HG02870 (cell line): Measurements from ENCODE around the gene SCAF11.
"Not testable (repeated sequence)": the region's sequence is repeated elsewhere in the genome, so short reads cannot be mapped to it uniquely, and the experiment has no call there.

Experiments used
- ATAC-seq: cut with Tn5 transposase; IDR thresholded peaks from one replicate; pipeline ENCODE4 v1.9.1; 2021; ENCODE audit warnings: mild to moderate bottlenecking, moderate library complexity; ENCODE audit not compliant: unreplicated experiment

SCAF11 gene, protein sequence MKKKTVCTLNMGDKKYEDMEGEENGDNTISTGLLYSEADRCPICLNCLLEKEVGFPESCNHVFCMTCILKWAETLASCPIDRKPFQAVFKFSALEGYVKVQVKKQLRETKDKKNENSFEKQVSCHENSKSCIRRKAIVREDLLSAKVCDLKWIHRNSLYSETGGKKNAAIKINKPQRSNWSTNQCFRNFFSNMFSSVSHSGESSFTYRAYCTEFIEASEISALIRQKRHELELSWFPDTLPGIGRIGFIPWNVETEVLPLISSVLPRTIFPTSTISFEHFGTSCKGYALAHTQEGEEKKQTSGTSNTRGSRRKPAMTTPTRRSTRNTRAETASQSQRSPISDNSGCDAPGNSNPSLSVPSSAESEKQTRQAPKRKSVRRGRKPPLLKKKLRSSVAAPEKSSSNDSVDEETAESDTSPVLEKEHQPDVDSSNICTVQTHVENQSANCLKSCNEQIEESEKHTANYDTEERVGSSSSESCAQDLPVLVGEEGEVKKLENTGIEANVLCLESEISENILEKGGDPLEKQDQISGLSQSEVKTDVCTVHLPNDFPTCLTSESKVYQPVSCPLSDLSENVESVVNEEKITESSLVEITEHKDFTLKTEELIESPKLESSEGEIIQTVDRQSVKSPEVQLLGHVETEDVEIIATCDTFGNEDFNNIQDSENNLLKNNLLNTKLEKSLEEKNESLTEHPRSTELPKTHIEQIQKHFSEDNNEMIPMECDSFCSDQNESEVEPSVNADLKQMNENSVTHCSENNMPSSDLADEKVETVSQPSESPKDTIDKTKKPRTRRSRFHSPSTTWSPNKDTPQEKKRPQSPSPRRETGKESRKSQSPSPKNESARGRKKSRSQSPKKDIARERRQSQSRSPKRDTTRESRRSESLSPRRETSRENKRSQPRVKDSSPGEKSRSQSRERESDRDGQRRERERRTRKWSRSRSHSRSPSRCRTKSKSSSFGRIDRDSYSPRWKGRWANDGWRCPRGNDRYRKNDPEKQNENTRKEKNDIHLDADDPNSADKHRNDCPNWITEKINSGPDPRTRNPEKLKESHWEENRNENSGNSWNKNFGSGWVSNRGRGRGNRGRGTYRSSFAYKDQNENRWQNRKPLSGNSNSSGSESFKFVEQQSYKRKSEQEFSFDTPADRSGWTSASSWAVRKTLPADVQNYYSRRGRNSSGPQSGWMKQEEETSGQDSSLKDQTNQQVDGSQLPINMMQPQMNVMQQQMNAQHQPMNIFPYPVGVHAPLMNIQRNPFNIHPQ (N-terminal part only)

DNA sequence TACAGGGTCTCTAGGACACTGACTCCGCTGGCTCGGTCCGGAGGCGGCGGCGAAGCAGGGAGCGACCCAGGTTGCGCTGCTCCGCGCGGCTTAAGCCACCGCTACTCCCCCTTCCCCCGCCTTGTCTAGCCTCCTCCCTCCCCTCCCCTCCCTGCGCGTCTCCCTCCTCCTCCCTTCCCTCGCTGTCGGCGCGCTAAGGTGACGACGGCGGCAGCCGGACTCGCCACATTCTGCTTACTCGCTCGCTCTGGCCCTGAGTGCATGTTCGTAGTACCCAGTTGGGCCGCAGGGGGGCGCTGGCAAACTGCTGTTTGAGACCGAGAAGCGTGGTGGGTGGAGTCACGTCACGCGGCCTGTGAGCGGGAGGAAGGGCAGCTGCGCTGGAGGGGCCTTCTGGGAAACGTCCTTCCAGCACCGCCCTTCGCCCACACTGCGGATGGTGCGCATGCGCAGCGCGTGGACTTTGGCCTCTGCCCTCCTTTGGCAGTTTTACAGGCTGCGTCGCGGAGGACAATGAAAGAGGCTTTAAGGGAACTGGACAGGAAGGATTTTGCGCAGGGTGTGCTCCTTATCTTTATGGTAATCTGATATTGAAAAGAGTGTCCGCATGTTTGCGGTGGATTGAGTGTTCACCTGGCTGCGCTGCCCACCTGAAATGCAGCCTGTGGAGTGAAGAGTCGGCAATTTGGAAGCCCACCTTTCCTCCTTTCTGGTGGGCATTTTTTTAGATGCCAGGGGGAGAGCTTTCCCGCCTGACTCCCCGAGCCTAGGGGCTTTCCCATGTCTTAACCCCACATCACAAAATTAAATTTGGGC lies at the start of gene SCAF11:
Gene SCAF11 (minus strand): TSS at position 107 of the 816 bp plus-strand sequence. CDS start 26,407 bp downstream, outside the sequence.
- ATAC-seq = peak; percentile 62

DNA sequence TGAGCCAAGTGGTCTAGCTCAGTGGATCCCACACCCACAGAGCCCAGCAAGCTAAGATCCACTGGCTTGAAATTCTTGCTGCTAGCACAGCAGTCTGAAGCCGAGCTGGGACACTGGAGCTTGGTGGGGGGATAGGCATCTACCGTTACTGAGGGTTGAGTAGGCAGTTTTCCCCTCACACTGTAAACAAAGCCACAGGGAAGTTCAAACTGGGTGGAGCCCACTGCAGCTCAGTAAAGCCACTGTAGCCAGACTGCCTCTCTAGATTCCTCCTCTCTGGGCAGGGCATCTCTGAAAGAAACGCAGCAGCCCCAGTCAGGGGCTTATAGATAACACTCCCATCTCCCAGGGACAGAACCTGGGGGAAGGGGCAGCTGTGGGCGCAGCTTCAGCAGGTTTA lies 46.7 kb upstream of the SCAF11 start:
- ATAC-seq = not testable (repeated sequence)

DNA sequence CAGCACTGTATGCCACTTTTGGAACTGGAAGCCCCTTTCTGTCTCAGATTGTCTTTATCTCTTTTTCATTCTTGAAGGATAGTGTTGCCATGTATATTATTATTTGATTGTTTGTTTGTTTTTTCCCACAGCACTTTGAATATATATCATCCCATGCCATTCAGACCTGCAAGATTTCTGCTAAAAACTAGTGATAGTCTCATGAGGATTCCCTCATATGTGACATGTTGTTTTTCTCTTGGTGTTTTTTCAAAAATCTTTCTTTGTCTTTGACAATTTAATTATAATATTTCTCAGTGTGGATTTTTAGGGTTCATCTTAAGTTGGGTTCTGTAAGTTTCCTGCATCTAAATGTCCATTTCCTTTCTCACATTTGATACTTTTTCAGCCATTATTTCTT lies 36.8 kb upstream of the SCAF11 start:
- no peak for ATAC-seq

DNA sequence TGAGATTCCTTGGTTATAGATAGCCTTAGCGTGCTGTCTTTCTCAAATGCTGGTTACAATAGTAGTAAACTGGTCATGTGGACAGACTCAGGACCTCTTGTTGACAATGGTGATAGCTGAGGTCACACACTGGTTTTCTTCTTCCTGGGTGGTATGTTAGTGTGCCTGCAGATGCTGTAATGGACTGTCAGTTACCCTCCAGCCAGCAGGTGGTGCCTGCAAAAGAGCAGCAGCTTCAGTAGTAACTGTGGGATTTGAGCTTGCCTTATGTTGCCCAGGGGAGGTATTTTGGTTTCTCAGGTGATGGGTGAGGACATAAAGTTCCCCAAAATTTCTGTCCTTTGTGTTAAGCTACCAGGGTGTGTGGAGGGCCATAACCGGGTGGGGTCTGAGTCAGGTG lies 33.7 kb upstream of the SCAF11 start:
- ATAC-seq = no peak

DNA sequence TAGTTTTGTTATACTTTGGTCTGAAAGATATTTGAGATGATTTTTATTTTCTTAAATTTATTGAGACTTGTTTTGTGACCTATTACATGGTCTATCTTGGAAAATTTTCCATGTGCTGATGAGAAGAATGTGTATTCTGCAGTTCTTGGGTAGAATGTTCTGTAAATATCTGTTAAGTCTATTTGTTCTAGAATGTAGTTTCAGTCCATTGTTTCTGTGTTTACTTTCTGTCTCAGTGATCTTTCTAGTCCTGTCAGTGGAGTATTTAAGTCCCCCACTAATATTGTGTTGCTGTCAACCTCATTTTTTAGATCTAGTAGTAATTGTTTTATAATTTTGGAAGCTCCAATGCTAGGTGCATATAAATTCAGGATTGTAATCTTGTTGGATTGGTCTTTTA lies 30.4 kb upstream of the SCAF11 start:
- ATAC-seq = no peak

DNA sequence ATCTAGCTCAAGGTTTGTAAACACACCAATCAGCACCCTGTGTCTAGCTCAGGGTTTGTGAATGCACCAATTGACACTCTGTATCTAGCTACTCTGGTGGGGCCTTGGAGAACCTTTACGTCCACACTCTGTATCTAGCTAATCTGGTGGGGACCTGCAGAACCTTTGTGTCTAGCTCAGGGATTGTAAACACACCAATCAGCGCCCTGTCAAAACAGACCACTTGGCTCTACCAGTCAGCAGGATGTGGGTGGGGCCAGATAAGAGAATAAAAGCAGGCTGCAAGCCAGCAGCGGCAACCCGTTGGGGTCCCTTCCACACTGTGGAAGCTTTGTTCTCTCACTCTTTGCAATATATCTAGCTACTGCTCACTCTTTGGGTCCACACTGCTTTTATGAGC lies 28.3 kb upstream of the SCAF11 start:
- not testable (repeated sequence) for ATAC-seq

DNA sequence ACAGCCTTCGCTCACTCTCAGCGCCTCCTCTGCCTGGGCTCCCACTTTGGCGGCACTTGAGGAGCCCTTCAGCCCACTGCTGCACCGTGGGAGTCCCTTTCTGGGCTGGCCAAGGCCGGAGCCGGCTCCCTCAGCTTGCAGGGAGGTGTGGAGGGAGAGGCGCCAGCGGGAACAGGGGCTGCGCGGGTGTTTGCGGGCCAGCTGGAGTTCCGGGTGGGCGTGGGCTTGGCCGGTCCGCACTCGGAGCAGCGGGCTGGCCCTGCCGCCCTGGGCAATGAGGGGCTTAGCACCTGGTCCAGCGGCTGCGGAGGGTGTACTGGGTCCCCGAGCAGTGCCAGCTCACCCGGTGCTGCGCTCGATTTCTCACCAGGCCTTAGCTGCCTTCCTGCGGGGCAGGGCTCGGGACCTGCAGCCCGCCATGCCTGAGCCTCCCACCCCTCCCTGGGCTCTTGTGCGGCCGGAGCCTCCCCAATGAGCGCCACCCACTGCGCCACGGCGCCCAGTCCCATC lies 27.5 kb upstream of the SCAF11 start:
- not testable (repeated sequence) for ATAC-seq

DNA sequence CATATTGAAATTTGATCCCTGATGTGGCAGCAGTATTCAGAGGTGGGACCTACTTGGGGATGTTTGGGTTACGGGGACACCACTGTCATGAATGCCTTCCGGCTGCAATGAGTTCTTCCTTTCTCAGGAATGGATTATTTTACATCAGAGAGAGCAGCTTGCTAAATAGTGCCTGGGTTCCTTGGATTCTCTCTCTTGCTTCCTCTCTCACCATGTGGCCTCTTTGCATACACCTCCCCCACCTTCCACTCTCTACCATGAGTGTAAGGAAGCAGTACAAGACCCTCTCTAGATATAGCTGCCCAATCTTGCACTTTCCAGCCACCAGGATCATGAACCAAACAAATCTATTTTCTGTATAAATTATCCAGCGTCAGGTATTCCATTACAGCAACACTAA lies 15.4 kb upstream of the SCAF11 start:
- no peak for ATAC-seq

DNA sequence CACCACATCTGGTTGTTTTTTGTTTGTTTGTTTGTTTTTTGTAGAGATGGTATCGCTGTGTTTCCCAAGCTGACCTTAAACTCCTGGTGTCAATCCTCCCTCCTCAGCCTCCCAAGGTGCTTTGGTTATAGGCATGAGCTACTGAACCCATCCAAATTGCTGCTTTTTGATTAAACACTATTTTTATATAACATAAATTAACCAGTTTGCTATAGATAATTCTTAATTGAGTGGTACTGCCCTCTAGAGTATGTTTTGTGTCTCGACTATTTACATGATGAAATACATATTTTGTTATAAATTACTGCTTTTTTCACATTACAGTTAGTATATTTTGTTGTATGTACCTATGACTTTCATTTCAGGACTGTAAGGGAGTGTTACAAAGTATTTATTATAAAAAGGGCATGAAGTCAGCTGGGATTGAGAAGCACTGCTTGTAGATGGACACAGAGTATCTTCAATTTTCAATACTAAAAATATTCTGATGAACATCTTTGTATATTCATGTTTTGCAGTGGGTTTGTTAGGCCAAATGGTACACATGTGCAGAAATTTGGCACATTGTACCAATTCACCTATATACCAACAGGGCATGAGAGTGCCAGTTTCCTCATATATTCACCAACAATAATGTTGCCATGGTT lies 14.9 kb upstream of the SCAF11 start:
- no peak for ATAC-seq

DNA sequence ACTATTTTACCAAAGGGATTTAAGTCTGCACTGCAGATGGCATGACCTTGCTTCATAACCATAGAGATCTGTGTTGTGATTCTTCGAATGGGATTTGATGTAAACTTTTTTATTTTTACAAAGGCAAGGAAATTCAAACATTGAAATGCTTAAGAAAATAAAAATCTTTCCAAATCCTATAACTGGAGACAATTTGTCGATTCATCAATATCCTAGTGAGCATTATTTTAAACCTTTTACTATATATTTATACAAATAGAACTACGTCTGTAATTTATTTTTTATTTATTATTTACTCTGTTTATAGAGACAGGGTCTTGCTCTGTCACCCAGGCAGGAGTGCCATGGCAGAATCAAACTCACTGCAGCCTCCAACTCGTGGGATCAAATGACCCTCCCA lies 14.3 kb upstream of the SCAF11 start:
- ATAC-seq = no peak

DNA sequence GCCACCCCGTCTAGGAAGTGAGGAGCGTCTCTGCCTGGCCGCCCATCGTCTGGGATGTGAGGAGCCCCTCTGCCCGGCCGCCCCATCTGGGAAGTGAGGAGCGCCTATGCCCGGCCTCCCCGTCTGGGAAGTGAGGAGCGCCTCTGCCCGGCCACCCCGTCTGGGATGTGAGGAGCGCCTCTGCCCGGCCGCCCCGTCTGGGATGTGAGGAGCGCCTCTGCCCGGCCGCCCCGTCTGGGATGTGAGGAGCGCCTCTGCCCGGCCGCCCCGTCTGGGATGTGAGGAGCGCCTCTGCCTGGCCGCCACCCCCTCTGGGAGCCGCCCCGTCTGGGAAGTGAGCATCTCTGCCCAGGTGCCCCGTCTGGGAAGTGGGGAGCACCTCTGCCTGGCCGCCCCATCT lies 9.7 kb upstream of the SCAF11 start:
- ATAC-seq = not testable (repeated sequence)

DNA sequence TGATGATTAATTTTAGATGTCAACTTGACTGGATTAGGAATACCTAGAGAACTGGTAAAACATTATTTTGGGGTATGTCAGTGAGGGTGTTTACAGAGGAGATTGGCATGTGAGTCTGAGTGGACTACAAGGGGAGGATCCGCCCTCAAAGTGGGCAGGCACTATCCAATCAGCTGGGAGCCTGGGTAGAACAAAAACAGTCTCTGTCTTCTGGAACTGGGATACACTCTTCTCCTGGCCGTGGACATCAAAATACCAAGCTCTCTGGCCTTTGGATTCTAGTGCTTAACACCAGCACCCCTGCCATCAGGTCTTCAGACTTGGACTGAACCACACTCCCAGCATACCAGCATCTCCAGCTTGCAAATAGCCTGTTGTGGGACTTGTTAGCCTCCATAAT lies 4.4 kb upstream of the SCAF11 start:
- no peak for ATAC-seq

DNA sequence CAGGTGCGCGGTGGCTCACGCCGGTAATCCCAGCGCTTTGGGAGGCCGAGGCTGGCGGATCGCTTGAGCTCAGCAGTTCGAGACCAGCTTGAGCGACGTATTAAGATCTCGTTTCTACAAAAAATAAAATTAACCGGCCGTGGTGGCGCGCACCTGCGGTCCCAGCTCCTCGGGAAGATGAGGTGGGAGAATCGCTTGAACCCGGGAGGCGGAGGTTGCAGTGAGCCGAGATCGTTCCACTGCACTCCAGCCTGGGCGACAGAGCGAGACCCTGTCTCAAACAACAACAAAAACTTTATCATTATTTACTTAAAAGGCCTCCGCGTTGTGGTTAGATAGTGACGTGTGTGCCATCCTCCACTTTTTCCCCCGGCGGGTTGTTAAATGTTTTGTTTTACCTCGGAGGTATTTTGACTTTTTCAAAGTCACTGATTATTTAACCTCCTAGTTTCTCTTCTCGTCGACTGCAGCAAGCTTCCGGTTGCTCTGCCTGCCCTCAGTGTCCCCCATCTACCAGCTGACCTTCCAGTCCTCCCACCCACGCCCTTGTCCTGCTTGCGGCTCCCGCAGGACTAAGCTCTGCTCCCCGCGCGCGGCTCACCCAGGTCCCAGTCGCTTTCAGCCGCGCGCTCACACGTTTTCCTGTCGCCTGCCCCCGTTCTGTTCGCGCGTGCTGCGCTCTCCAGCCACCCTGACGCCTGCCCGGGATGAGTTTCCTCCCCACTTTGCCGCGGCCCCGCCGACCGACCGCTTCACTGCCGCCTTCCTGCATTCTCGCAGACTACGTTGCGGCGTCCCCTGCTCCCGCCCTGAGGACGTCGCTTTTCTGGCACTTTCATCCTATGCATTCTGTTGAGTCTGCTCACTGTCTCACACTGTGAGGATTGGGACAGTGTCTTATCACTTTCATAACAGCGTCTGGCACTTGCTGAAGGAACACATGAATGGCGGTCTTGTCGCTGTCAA lies 1.2 kb upstream of the SCAF11 start:
- ATAC-seq = peak; percentile 25

DNA sequence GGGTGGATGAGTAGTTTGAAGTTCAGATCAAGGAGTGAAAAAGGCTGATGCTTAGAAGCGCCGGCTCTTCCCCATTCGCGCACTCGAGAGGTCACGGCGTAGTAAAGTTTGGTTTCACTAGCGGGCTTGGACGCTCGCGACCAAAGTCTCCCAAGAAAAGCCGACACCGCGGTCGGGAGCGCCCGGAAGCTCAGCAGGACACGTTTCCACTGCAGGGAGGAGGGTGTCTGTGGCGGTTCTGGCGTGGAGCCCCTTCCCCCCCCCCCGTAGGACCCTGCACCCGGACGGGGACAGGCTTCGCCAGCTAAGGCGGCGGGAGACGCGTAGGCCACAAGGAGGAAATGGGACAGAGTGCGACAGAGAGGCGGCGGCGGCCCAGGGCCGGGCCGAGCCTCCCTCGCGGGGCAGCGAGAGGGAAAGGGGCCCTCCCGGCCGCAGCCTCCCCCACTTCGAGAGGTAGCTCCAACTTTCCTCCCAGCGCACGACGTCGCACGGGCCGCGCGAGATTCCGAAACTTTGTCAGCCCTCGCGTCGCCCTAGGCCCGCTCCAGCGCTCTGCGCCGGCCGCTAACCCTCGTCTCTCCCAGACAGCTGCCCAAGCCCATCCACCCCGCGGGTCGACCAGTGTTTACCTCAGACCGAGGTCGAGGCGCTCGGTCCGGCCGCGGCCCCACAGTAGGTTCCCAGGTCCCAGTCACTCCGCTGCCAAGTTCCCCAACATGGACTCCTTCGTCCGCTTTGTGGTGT lies 480 bp downstream of the SCAF11 start:
- ATAC-seq = peak; percentile 27

DNA sequence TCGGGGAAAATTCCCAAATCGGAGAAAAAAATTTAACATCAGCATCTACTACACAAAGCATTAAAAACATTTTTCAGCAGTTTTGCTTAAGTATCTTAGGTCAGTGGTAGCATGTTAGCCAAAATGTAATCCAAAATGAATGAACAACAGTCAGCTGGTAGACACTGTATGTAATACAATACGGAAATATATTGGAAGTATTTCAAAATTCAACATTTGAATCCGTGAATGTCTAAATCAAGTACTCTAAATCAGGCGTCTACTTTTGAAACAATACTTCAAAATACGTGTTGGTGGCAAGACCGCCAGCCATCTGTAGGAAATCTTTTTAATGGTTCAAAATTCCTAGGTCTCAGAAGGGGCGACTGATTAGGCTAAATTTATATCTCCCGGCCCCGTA lies 1.1 kb downstream of the SCAF11 start:
- no peak for ATAC-seq

DNA sequence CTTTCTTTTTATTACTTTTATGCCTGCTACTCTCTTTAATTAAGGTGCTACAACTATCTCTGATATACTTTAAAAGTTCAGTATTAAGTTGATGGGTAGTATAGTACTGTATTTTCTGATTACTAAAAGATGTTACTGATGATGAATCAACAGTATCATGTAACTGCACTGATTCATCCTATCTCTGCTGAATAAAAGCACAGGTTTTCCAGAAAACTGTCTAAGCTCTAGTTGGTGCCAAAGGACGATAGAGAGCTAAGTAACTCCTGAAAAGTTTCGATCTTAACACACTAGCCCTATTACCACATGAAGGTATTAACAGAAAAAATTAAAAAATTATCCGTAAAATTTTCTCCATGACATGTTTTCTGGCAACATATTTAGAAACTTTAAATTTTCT lies 2.1 kb downstream of the SCAF11 start:
- ATAC-seq = no peak

DNA sequence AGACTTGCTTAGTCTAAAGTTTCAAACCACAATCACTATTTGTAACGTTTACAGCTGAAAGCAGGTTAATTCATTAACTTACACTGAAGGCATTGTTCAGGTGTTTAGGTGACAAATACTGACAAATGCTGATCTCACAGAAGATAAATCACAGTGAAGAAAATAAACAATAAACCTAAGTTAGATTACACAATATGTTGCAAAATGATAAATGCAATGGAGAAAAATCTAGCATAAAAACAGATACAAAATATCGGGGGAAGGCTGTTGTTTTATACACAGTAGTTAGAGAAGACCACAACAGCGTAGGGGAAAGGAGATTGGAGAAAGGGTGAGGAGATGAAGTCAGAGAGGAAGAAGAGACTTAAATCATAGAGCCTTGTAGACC lies 3.0 kb downstream of the SCAF11 start:
- ATAC-seq = no peak
